ENCODE results near the gene PCDHA13. TPM values are rescaled to one million over a fixed set of nuclear protein-coding genes. Genes with fewer than 3 reads are reported as not detected.
A peak's percentile ranks its signal among the peaks of the same experiment; 100 is the strongest.

PCDHA13 gene
- total and polyA plus RNA-seq, 2 experiments from 2014 or later: not detected

GRCh38 chr5:140855772-140856674 is 25.9 kb upstream of the PCDHA13 start, which contains the start of gene PCDHA10:
Gene PCDHA10 (plus strand): TSS chr5:140855897. CDS start chr5:140856049, 152 bp downstream.
- H3K36me3 ChIP-seq (ENCODE audit: low read depth): no peaks in the 10 kb centered on the region
- TF ChIP-seq EZH2phosphoT487 (IDR thresholded peaks at IDR 0.05; ENCODE audit: insufficient read depth, low read depth): no peak
- no peak for TF ChIP-seq EZH2 (IDR thresholded peaks at IDR 0.05; ENCODE audit: insufficient read depth, poor library complexity, severe bottlenecking)
- H3K27me3 ChIP-seq (replicated peaks; ENCODE audit: insufficient read depth): no peaks in the 10 kb centered on the region
- H3K9me3 ChIP-seq (ENCODE audit: low read depth): peaks cover 2% of the 10 kb centered on the region
- peak; percentile 41 for DNase-seq
- in situ Hi-C loops (cut with MboI): no loop called here
- peak within 1 kb of the TSS; percentile 37 for H2AFZ ChIP-seq
- no peak within 1 kb of the TSS for H3K27ac ChIP-seq
- no peaks in the 10 kb centered on the region for H4K20me1 ChIP-seq (ENCODE audit: insufficient read depth)
- H3K4me1 ChIP-seq (ENCODE audit: insufficient read depth): no peaks in the 10 kb centered on the region
- peak within 1 kb of the TSS; percentile 24; the same call in 1 of the 2 replicates for H3K9ac ChIP-seq
- no peaks in the 10 kb centered on the region for H3K9me2 ChIP-seq (ENCODE audit: insufficient read depth)
- no peaks in the 10 kb centered on the region for H3F3A ChIP-seq (ENCODE audit: insufficient read depth)
- 19 to 24% methylated on average over 43 of the region's 44 CpGs for WGBS, 2 experiments (ENCODE audit: low coverage in 1 of 2, low lambda C conversion rate in 2 of 2, missing lambda C conversion rate in 2 of 2)
- peak within 1 kb of the TSS; percentile 32 for H3K4me3 ChIP-seq
- H3K4me2 ChIP-seq (ENCODE audit: unreplicated experiment): no peak within 1 kb of the TSS
- no peaks in the 10 kb centered on the region for H3K79me2 ChIP-seq (ENCODE audit: insufficient read depth)

- H3K4me1 ChIP-seq (ENCODE audit: insufficient read depth): no peaks in the 10 kb centered on the region
- no peak for TF ChIP-seq EZH2 (IDR thresholded peaks at IDR 0.05; ENCODE audit: insufficient read depth, poor library complexity, severe bottlenecking)
- no peak for TF ChIP-seq EZH2phosphoT487 (IDR thresholded peaks at IDR 0.05; ENCODE audit: insufficient read depth, low read depth)
- H3K9me3 ChIP-seq (ENCODE audit: low read depth): peaks cover 2% of the 10 kb centered on the region
- no peak overlapping the region for H3K9ac ChIP-seq
- 50 to 52% methylated on average over 71 to 94 of the region's 94 CpGs for WGBS, 2 experiments (ENCODE audit: low coverage in 1 of 2, low lambda C conversion rate in 2 of 2, missing lambda C conversion rate in 2 of 2)
- H3F3A ChIP-seq (ENCODE audit: insufficient read depth): no peaks in the 10 kb centered on the region
- no peak overlapping the region for H3K27ac ChIP-seq
- no peaks in the 10 kb centered on the region for H3K36me3 ChIP-seq (ENCODE audit: low read depth)
- H2AFZ ChIP-seq: no peak overlapping the region
- no peaks in the 10 kb centered on the region for H3K79me2 ChIP-seq (ENCODE audit: insufficient read depth)
- H3K4me3 ChIP-seq: no peak overlapping the region
- in situ Hi-C loops (cut with MboI): no loop called here
- H3K4me2 ChIP-seq (ENCODE audit: unreplicated experiment): no peak overlapping the region
- no peaks in the 10 kb centered on the region for H4K20me1 ChIP-seq (ENCODE audit: insufficient read depth)
- no peaks in the 10 kb centered on the region for H3K27me3 ChIP-seq (replicated peaks; ENCODE audit: insufficient read depth)
- DNase-seq: no peak
- no peaks in the 10 kb centered on the region for H3K9me2 ChIP-seq (ENCODE audit: insufficient read depth)
These were observed 24.5 kb upstream of the PCDHA13 start for GRCh38 chr5:140857177-140857986.

GRCh38 chr5:140857987-140858240 is 24.0 kb upstream of the PCDHA13 start:
- 47 to 52% methylated on average over 17 to 22 of the region's 22 CpGs for WGBS, 2 experiments (ENCODE audit: low coverage in 1 of 2, low lambda C conversion rate in 2 of 2, missing lambda C conversion rate in 2 of 2)
- H3K4me1 ChIP-seq (ENCODE audit: insufficient read depth): no peaks in the 10 kb centered on the region
- no peak overlapping the region for H3K9ac ChIP-seq
- no peaks in the 10 kb centered on the region for H3K27me3 ChIP-seq (replicated peaks; ENCODE audit: insufficient read depth)
- H3K9me3 ChIP-seq (ENCODE audit: low read depth): peaks cover 2% of the 10 kb centered on the region
- H3K36me3 ChIP-seq (ENCODE audit: low read depth): no peaks in the 10 kb centered on the region
- H3K9me2 ChIP-seq (ENCODE audit: insufficient read depth): no peaks in the 10 kb centered on the region
- H3K79me2 ChIP-seq (ENCODE audit: insufficient read depth): no peaks in the 10 kb centered on the region
- no peaks in the 10 kb centered on the region for H4K20me1 ChIP-seq (ENCODE audit: insufficient read depth)
- in situ Hi-C loops (cut with MboI): no loop called here
- H2AFZ ChIP-seq: no peak overlapping the region
- no peak overlapping the region for H3K4me2 ChIP-seq (ENCODE audit: unreplicated experiment)
- no peaks in the 10 kb centered on the region for H3F3A ChIP-seq (ENCODE audit: insufficient read depth)
- TF ChIP-seq EZH2phosphoT487 (IDR thresholded peaks at IDR 0.05; ENCODE audit: insufficient read depth, low read depth) (no peak), EZH2 (IDR thresholded peaks at IDR 0.05; ENCODE audit: insufficient read depth, poor library complexity, severe bottlenecking) (no peak)
- DNase-seq: no peak
- no peak overlapping the region for H3K4me3 ChIP-seq
- H3K27ac ChIP-seq: no peak overlapping the region

- H3K27me3 ChIP-seq (replicated peaks; ENCODE audit: insufficient read depth): no peaks in the 10 kb centered on the region
- no peaks in the 10 kb centered on the region for H3K9me2 ChIP-seq (ENCODE audit: insufficient read depth)
- no peaks in the 10 kb centered on the region for H3K79me2 ChIP-seq (ENCODE audit: insufficient read depth)
- H3K4me2 ChIP-seq (ENCODE audit: unreplicated experiment): no peak overlapping the region
- DNase-seq: no peak
- H3K4me1 ChIP-seq (ENCODE audit: insufficient read depth): no peaks in the 10 kb centered on the region
- H3K36me3 ChIP-seq (ENCODE audit: low read depth): no peaks in the 10 kb centered on the region
- in situ Hi-C loops (cut with MboI): no loop called here
- H3F3A ChIP-seq (ENCODE audit: insufficient read depth): no peaks in the 10 kb centered on the region
- no peaks in the 10 kb centered on the region for H4K20me1 ChIP-seq (ENCODE audit: insufficient read depth)
- WGBS, 2 experiments (ENCODE audit: low coverage in 1 of 2, low lambda C conversion rate in 2 of 2, missing lambda C conversion rate in 2 of 2): 45 to 52% methylated on average over 76 of the region's 76 CpGs
- TF ChIP-seq EZH2 (IDR thresholded peaks at IDR 0.05; ENCODE audit: insufficient read depth, poor library complexity, severe bottlenecking): no peak
- no peak for TF ChIP-seq EZH2phosphoT487 (IDR thresholded peaks at IDR 0.05; ENCODE audit: insufficient read depth, low read depth)
- no peak overlapping the region for H2AFZ ChIP-seq
- no peak overlapping the region for H3K9ac ChIP-seq
- no peak overlapping the region for H3K27ac ChIP-seq
- H3K4me3 ChIP-seq: no peak overlapping the region
- H3K9me3 ChIP-seq (ENCODE audit: low read depth): peaks cover 2% of the 10 kb centered on the region
These were observed 19.3 kb upstream of the PCDHA13 start for GRCh38 chr5:140862441-140863295.

All from GM23248 (cell line).